ENCODE measurements around the gene CFAP97D2.
"Not testable (repeated sequence)": the region's sequence is repeated elsewhere in the genome, so short reads cannot be mapped to it uniquely, and the experiment has no call there.

Gene CFAP97D2

GRCh38 chr13:114198556-114198955, 19.5 kb downstream of the CFAP97D2 start:
- no peak for DNase-seq (ENCODE audit: extremely low spot score)
- ChIA-PET CTCF (no interaction called here), POLR2A (no interaction called here)
- no peak for TF ChIP-seq CTCF (IDR thresholded peaks at IDR 0.05; ENCODE audit: control extremely low read depth, extremely low read depth, low read depth, missing control alignments)

- CTCF ChIA-PET; DNase-seq (ENCODE audit: extremely low spot score); POLR2A ChIA-PET: not testable (repeated sequence)
Measured at GRCh38 chr13:114199526-114199925, 20.5 kb downstream of the CFAP97D2 start.

GRCh38 chr13:114199954-114200353, 20.9 kb downstream of the CFAP97D2 start:
- no peak for DNase-seq (ENCODE audit: extremely low spot score)
- ChIA-PET CTCF (no interaction called here), POLR2A (no interaction called here)
- no peak for TF ChIP-seq CTCF (IDR thresholded peaks at IDR 0.05; ENCODE audit: control extremely low read depth, extremely low read depth, low read depth, missing control alignments)

- ChIA-PET CTCF (no interaction called here), POLR2A (no interaction called here)
- no peak for DNase-seq (ENCODE audit: extremely low spot score)
- TF ChIP-seq CTCF (IDR thresholded peaks at IDR 0.05; ENCODE audit: control extremely low read depth, extremely low read depth, low read depth, missing control alignments): no peak
Measured at GRCh38 chr13:114200399-114200911, 21.4 kb downstream of the CFAP97D2 start.

- ChIA-PET POLR2A (no interaction called here), CTCF (interaction anchor here (1.3 kb wide), 1 partner anchor 249 kb away, joined by 3 read pairs; no protein-coding TSS in a partner anchor)
- no peak for TF ChIP-seq CTCF (IDR thresholded peaks at IDR 0.05; ENCODE audit: control extremely low read depth, extremely low read depth, low read depth, missing control alignments)
- DNase-seq (ENCODE audit: extremely low spot score): no peak
Measured at GRCh38 chr13:114202581-114202980, 23.5 kb downstream of the CFAP97D2 start.

GRCh38 chr13:114203536-114203935, 24.5 kb downstream of the CFAP97D2 start:
- no peak for DNase-seq (ENCODE audit: extremely low spot score)
- TF ChIP-seq CTCF (IDR thresholded peaks at IDR 0.05; ENCODE audit: control extremely low read depth, extremely low read depth, low read depth, missing control alignments): no peak
- CTCF ChIA-PET: no interaction called here
- POLR2A ChIA-PET: interaction anchor here (0.6 kb wide), 1 partner anchor 1326 kb away, joined by 5 read pairs; no protein-coding TSS in a partner anchor

- ChIA-PET POLR2A (no interaction called here), CTCF (no interaction called here)
- DNase-seq (ENCODE audit: extremely low spot score): no peak
- TF ChIP-seq CTCF (IDR thresholded peaks at IDR 0.05; ENCODE audit: control extremely low read depth, extremely low read depth, low read depth, missing control alignments): no peak
Measured at GRCh38 chr13:114204894-114205293, 25.8 kb downstream of the CFAP97D2 start.
